ENCODE results near the gene PSD4. TPM values are rescaled to one million over a fixed set of nuclear protein-coding genes. Genes with fewer than 3 reads are reported as not detected.

Gene PSD4
- total and polyA plus RNA-seq, 2 of the 4 experiments (the other 2 are of a cell fraction): 0.36 to 0.70 TPM

DNA sequence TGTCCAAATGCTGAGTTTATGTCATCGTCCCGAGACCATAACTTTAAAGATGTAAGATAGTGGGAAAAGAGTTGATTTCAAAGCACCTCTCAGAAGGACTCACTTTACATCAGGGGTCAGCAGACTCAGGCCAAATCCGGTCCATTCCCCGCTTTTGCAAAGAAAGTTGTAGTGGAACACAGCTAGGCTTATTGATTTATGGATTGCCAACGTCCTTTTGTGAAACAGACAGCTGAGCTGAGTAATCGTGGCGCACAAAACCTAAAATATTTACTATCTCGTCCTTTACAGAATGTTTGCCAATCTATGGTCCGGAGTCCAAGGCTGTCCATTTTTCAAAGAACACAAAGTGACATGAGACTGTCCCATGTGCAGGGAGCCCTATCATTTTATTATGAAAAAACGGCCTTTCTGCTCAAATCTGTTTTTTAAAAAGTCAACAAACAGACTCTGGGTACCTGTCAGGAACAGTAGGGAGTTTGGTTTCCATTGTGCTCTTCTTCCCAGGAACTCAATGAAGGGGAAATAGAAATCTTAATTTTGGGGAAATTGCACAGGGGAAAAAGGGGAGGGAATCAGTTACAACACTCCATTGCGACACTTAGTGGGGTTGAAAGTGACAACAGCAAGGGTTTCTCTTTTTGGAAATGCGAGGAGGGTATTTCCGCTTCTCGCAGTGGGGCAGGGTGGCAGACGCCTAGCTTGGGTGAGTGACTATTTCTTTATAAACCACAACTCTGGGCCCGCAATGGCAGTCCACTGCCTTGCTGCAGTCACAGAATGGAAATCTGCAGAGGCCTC lies 46.7 kb upstream of the PSD4 start, which contains the start of gene IL1RN:
Gene IL1RN, plus strand, starts transcription at position 754 of the 801 bp plus-strand sequence. Its CDS starts 27 bp downstream, at position 781.
- H3K9me3 ChIP-seq (ENCODE audit: control insufficient read depth, insufficient read depth, low read length): no peaks in the 10 kb centered on the region
- no peak within 1 kb of the TSS for H2AFZ ChIP-seq (replicated peaks; ENCODE audit: low read length, poor library complexity)
- H3K4me3 ChIP-seq (ENCODE audit: insufficient read depth, low read depth, low read length): no peak within 1 kb of the TSS
- H2BK5ac ChIP-seq (ENCODE audit: low read depth, low read length, poor library complexity, severe bottlenecking): no peak within 1 kb of the TSS
- H4K91ac ChIP-seq (ENCODE audit: insufficient read depth, low read depth, low read length): no peak within 1 kb of the TSS
- H4K8ac ChIP-seq (ENCODE audit: low read depth in 2 of 2, low read length in 2 of 2): no peak within 1 kb of the TSS
- H4K20me1 ChIP-seq (ENCODE audit: insufficient read depth, low read length): no peaks in the 10 kb centered on the region
- H4K5ac ChIP-seq (ENCODE audit: low read depth, low read length): no peak within 1 kb of the TSS
- no peak within 1 kb of the TSS for H3K4ac ChIP-seq (ENCODE audit: low read depth, low read length)
- H3K4me2 ChIP-seq (ENCODE audit: low read depth, low read length): no peak within 1 kb of the TSS
- in situ Hi-C loops (cut with MboI; ENCODE audit: low sequenced_read_pairs): no loop called here
- H3K18ac ChIP-seq (ENCODE audit: low read depth, low read length): no peak within 1 kb of the TSS
- no peak within 1 kb of the TSS for H3K14ac ChIP-seq (replicated peaks; ENCODE audit: low read depth, low read length)
- H2AK5ac ChIP-seq (ENCODE audit: low read depth, low read length): no peak within 1 kb of the TSS
- no peaks in the 10 kb centered on the region for H3K4me1 ChIP-seq (ENCODE audit: control insufficient read depth, insufficient read depth, low read length)
- H2BK20ac ChIP-seq (ENCODE audit: low read depth, low read length): no peak within 1 kb of the TSS
- intact Hi-C loops (cut with micrococcal nuclease): no loop called here
- no peak within 1 kb of the TSS for H2AK9ac ChIP-seq (replicated peaks; ENCODE audit: low read depth, low read length, poor library complexity)
- ATAC-seq (ENCODE audit: low read depth): no peak
- H3K79me1 ChIP-seq (ENCODE audit: low read depth in 1 of 2, low read length in 2 of 2): no peaks in the 10 kb centered on the region
- WGBS, 2 experiments (ENCODE audit: extremely low coverage in 2 of 2, insufficient read length in 1 of 2): 90% methylated on average over 2 of the region's 16 CpGs; no CpG with 5 or more reads in 1 of the 2 experiments
- ChIA-PET POLR2A (ENCODE audit: unreplicated experiment) (no interaction called here), CTCF (interaction anchor here (1.1 kb wide), 1 partner anchor 263 kb away, joined by 3 read pairs; no protein-coding TSS in a partner anchor)
- peaks cover 24% of the 10 kb centered on the region for H3K27me3 ChIP-seq (ENCODE audit: control insufficient read depth, insufficient read depth, low read length)
- DNase-seq: no peak
- no peaks in the 10 kb centered on the region for H3K9me1 ChIP-seq (ENCODE audit: insufficient read depth, low read length)
- no TSS peak for BruUV-seq (replicated peaks)
- H3K36me3 ChIP-seq (ENCODE audit: control insufficient read depth, insufficient read depth, low read length): no peaks in the 10 kb centered on the region
- no peak within 1 kb of the TSS for H3K27ac ChIP-seq (ENCODE audit: insufficient read depth, low read length)
- H2BK15ac ChIP-seq (ENCODE audit: low read depth, low read length): no peak within 1 kb of the TSS
- H3K23ac ChIP-seq (ENCODE audit: low read depth, low read length): no peak within 1 kb of the TSS
- H3K9ac ChIP-seq (ENCODE audit: low read depth, low read length): no peak within 1 kb of the TSS
- dilution Hi-C loops (cut with HindIII; ENCODE audit: low sequenced_read_pairs, unreplicated experiment): no loop called here
- no peak within 1 kb of the TSS for H2BK120ac ChIP-seq (ENCODE audit: low read depth, low read length)
- H3K56ac ChIP-seq (ENCODE audit: extremely low read depth, insufficient read depth, low read length): no peak within 1 kb of the TSS; the same call in 1 of the 2 replicates
- no peak for TF ChIP-seq RFX5 (IDR thresholded peaks at IDR 0.05; ENCODE audit: low read depth, low read length)
- TF ChIP-seq BHLHE40 (IDR thresholded peaks at IDR 0.05; ENCODE audit: low read depth, low read length): no peak
- TF ChIP-seq NFE2L2 (IDR thresholded peaks at IDR 0.05; ENCODE audit: low read depth, low read length): no peak
- TF ChIP-seq FOS (IDR thresholded peaks at IDR 0.05; ENCODE audit: low read depth, low read length): no peak
- TF ChIP-seq MAZ (IDR thresholded peaks at IDR 0.05; ENCODE audit: borderline replicate concordance, low read depth, low read length): no peak
- TF ChIP-seq, protein P1, sequence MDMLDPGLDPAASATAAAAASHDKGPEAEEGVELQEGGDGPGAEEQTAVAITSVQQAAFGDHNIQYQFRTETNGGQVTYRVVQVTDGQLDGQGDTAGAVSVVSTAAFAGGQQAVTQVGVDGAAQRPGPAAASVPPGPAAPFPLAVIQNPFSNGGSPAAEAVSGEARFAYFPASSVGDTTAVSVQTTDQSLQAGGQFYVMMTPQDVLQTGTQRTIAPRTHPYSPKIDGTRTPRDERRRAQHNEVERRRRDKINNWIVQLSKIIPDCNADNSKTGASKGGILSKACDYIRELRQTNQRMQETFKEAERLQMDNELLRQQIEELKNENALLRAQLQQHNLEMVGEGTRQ (IDR thresholded peaks at IDR 0.05; ENCODE audit: low read depth, low read length): no peak
- no peak for TF ChIP-seq CHD1 (IDR thresholded peaks at IDR 0.05; ENCODE audit: low read depth, low read length)
- TF ChIP-seq RAD21 (IDR thresholded peaks at IDR 0.05; ENCODE audit: low read length): no peak
- TF ChIP-seq, protein P2, sequence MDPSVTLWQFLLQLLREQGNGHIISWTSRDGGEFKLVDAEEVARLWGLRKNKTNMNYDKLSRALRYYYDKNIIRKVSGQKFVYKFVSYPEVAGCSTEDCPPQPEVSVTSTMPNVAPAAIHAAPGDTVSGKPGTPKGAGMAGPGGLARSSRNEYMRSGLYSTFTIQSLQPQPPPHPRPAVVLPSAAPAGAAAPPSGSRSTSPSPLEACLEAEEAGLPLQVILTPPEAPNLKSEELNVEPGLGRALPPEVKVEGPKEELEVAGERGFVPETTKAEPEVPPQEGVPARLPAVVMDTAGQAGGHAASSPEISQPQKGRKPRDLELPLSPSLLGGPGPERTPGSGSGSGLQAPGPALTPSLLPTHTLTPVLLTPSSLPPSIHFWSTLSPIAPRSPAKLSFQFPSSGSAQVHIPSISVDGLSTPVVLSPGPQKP (IDR thresholded peaks at IDR 0.05; ENCODE audit: borderline replicate concordance, low read depth, low read length): no peak
- no peak for TF ChIP-seq MAFK (IDR thresholded peaks at IDR 0.05; ENCODE audit: low read depth, low read length)
- no peak for TF ChIP-seq RCOR1 (IDR thresholded peaks at IDR 0.05; ENCODE audit: insufficient replicate concordance, low read length)
- no peak for TF ChIP-seq MXI1 (IDR thresholded peaks at IDR 0.05; ENCODE audit: borderline replicate concordance, low read depth, low read length)
- no peak for TF ChIP-seq CEBPB (IDR thresholded peaks at IDR 0.05; ENCODE audit: low read depth, low read length)
- TF ChIP-seq, protein P3, sequence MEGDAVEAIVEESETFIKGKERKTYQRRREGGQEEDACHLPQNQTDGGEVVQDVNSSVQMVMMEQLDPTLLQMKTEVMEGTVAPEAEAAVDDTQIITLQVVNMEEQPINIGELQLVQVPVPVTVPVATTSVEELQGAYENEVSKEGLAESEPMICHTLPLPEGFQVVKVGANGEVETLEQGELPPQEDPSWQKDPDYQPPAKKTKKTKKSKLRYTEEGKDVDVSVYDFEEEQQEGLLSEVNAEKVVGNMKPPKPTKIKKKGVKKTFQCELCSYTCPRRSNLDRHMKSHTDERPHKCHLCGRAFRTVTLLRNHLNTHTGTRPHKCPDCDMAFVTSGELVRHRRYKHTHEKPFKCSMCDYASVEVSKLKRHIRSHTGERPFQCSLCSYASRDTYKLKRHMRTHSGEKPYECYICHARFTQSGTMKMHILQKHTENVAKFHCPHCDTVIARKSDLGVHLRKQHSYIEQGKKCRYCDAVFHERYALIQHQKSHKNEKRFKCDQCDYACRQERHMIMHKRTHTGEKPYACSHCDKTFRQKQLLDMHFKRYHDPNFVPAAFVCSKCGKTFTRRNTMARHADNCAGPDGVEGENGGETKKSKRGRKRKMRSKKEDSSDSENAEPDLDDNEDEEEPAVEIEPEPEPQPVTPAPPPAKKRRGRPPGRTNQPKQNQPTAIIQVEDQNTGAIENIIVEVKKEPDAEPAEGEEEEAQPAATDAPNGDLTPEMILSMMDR (conservative IDR thresholded peaks at IDR 0.05; ENCODE audit: low read depth, low read length): no peak
- TF ChIP-seq SMC3 (IDR thresholded peaks at IDR 0.05; ENCODE audit: low read depth, low read length): no peak
